ENCODE results near the gene SSR2. TPM values are rescaled to one million over a fixed set of nuclear protein-coding genes. Genes with fewer than 3 reads are reported as not detected.

SSR2 gene
- total and polyA plus RNA-seq, 8 donors = 160 to 243 (median 202) TPM

DNA sequence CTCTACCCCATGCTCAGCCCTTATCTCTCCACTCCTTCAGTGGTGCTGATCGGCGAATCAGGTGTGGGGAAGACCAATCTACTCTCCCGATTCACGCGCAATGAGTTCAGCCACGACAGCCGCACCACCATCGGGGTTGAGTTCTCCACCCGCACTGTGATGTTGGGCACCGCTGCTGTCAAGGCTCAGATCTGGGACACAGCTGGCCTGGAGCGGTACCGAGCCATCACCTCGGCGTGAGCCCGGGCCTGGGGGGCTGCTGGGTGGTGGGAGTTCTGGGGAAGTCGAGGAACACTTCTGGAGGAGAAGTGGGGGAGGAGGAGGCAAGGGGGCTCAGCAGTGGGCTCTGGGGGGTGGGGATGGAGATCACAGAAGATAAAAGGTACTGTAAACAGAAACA is 45.1 kb upstream of the SSR2 start:
- Histone ChIP-seq H3K4me1 (no peaks in the 10 kb centered on the region), H3K27me3 (no peaks in the 10 kb centered on the region), H3K36me3 (peaks cover 0 to 11% (median 0%) of the 10 kb centered on the region in 3 donors), H3K9me3 (no peaks in the 10 kb centered on the region), H3K4me3 (no peak overlapping the region), H3K27ac (no peak overlapping the region)
- no peak for FAIRE-seq
- intact Hi-C loops (cut with DNase I) = no loop called here
- TF ChIP-seq, protein P1, sequence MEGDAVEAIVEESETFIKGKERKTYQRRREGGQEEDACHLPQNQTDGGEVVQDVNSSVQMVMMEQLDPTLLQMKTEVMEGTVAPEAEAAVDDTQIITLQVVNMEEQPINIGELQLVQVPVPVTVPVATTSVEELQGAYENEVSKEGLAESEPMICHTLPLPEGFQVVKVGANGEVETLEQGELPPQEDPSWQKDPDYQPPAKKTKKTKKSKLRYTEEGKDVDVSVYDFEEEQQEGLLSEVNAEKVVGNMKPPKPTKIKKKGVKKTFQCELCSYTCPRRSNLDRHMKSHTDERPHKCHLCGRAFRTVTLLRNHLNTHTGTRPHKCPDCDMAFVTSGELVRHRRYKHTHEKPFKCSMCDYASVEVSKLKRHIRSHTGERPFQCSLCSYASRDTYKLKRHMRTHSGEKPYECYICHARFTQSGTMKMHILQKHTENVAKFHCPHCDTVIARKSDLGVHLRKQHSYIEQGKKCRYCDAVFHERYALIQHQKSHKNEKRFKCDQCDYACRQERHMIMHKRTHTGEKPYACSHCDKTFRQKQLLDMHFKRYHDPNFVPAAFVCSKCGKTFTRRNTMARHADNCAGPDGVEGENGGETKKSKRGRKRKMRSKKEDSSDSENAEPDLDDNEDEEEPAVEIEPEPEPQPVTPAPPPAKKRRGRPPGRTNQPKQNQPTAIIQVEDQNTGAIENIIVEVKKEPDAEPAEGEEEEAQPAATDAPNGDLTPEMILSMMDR (IDR thresholded peaks at IDR 0.05) = no peak
- no peak for DNase-seq
- no peak for ATAC-seq
- WGBS, 2 donors = 81 to 84% methylated on average over 16 of the region's 16 CpGs

DNA sequence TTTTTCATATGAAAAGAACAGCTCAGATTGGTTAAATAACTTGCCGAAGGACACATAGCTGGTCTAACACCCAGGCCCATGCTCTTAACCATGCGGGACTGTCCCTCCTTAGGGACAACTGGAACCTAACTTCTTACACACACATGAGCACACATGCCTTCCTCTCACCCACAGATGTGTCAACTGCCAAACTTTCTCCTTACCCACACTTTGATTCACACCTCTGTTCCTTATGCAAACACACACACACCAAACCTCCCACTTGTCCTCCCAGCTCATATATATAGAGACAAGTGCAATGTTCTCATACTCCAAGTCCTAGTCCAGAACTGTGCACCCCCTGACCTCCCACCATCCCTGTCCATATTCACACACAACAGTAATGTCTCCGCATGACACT is 44.5 kb upstream of the SSR2 start:
- peaks cover 0 to 10% (median 0%) of the 10 kb centered on the region in 3 donors for H3K36me3 ChIP-seq
- ATAC-seq (no peak), FAIRE-seq (no peak), DNase-seq (no peak)
- TF ChIP-seq, protein P1 (IDR thresholded peaks at IDR 0.05) = no peak
- no peak overlapping the region for H3K4me3 ChIP-seq
- WGBS, 2 donors = 81 to 82% methylated on average over 3 of the region's 3 CpGs
- H3K27ac ChIP-seq = no peak overlapping the region
- H3K9me3 ChIP-seq = no peaks in the 10 kb centered on the region
- H3K4me1 ChIP-seq = no peaks in the 10 kb centered on the region
- intact Hi-C loops (cut with DNase I) = no loop called here
- no peaks in the 10 kb centered on the region for H3K27me3 ChIP-seq

DNA sequence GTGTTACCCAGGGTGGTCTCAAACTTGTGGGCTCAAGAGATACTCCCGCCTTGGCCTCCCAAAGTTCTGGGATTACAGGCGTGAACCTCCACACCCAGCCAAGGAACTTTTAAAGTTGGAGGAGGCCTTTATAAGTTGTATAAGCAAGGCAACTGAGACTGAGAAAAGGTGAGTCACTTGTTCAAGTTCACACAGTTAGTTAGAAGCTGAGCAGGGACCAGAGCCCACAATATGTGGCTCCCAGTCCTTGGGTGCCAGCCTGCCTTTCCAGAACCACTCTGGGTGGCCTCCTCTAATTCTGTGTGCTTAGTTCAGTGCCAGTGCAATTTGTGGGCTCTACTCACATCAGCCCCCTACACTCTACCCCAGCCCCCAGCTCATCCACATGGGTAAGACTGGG is 43.9 kb upstream of the SSR2 start:
- no peak overlapping the region for H3K4me3 ChIP-seq
- TF ChIP-seq, protein P1 (IDR thresholded peaks at IDR 0.05) = no peak
- 90 to 100% methylated on average over 2 of the region's 2 CpGs for WGBS, 2 donors
- ATAC-seq (no peak), DNase-seq (no peak), FAIRE-seq (no peak)
- peaks cover 0 to 4% (median 0%) of the 10 kb centered on the region in 3 donors for H3K36me3 ChIP-seq
- no peaks in the 10 kb centered on the region for H3K27me3 ChIP-seq
- H3K27ac ChIP-seq = no peak overlapping the region
- intact Hi-C loops (cut with DNase I) = no loop called here
- no peaks in the 10 kb centered on the region for H3K9me3 ChIP-seq
- H3K4me1 ChIP-seq = no peaks in the 10 kb centered on the region

DNA sequence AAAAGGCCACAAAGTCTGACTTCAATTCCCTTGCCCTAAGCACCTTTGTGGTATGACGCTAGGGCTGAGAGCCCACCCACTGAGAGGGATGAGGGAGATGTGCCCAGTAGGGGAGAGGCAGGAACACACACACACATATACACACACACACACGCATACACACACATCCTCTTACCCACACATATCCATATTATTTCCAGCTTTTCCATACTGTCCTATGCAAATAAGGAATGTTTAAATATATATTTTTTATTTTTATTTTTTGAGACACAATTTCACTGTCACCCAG is 43.2 kb upstream of the SSR2 start:
- Histone ChIP-seq H3K27ac (no peak overlapping the region), H3K27me3 (no peaks in the 10 kb centered on the region), H3K9me3 (no peaks in the 10 kb centered on the region), H3K36me3 (no peaks in the 10 kb centered on the region), H3K4me3 (no peak overlapping the region), H3K4me1 (no peaks in the 10 kb centered on the region)
- WGBS, 2 donors = 64 to 70% methylated on average over 2 of the region's 2 CpGs
- intact Hi-C loops (cut with DNase I) = no loop called here
- no peak for FAIRE-seq
- TF ChIP-seq, protein P1 (IDR thresholded peaks at IDR 0.05) = no peak
- no peak for DNase-seq
- ATAC-seq = no peak

DNA sequence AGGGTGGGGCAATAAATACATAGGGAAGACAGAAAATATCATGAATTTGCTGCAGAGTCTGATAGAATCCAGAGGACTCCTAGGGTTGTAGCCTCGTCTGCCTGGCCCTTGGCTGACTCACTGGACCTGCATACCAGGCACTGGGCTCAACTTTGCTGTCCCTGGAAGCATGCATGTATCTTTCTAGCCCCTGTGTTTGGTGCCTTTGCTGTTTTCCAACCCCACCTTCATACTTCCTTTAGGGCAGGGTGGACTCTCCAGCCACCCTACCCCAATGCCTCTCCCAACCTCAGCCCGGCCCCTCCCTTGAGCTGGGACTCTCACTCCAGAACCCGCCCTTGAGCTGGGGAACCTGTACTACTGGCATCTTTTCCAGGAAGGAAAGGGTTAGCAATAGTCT is 41.4 kb upstream of the SSR2 start:
- no peak for FAIRE-seq
- H3K27me3 ChIP-seq = no peaks in the 10 kb centered on the region
- DNase-seq = no peak
- WGBS, 2 donors = 69 to 70% methylated on average over 3 of the region's 3 CpGs
- TF ChIP-seq, protein P1 (IDR thresholded peaks at IDR 0.05) = no peak
- H3K4me1 ChIP-seq = no peaks in the 10 kb centered on the region
- ATAC-seq = no peak
- intact Hi-C loops (cut with DNase I) = no loop called here
- peak overlapping the region in 2 of 4 donors; percentile 50 to 53 for H3K4me3 ChIP-seq
- no peaks in the 10 kb centered on the region for H3K9me3 ChIP-seq
- peak overlapping the region in 1 of 4 donors; percentile 76 for H3K27ac ChIP-seq
- H3K36me3 ChIP-seq = no peaks in the 10 kb centered on the region

All from pancreas (tissue), 10 donors.